ENCODE measurements around the gene SUN5.

Gene SUN5

GRCh38 chr20:33000802-33001466 is 3.3 kb downstream of the SUN5 start:
- DNase-seq (ENCODE audit: insufficient read length, low spot score) = no peak
- FAIRE-seq = no peak

- FAIRE-seq (no peak), DNase-seq (ENCODE audit: insufficient read length, low spot score) (no peak)
Measured at GRCh38 chr20:32999603-33000250, 4.5 kb downstream of the SUN5 start.

- FAIRE-seq = no peak
- DNase-seq (ENCODE audit: insufficient read length, low spot score) = no peak
Measured at GRCh38 chr20:32997431-32997830, 6.8 kb downstream of the SUN5 start.

GRCh38 chr20:32995802-32996201 is 8.4 kb downstream of the SUN5 start:
- DNase-seq (ENCODE audit: insufficient read length, low spot score) (no peak), FAIRE-seq (no peak)

- FAIRE-seq (no peak), DNase-seq (ENCODE audit: insufficient read length, low spot score) (no peak)
Measured at GRCh38 chr20:32993496-32994050, 10.7 kb downstream of the SUN5 start.

- FAIRE-seq = no peak
- no peak for DNase-seq (ENCODE audit: insufficient read length, low spot score)
Measured at GRCh38 chr20:32991792-32992641, 12.2 kb downstream of the SUN5 start.

GRCh38 chr20:32991383-32991782 is 12.8 kb downstream of the SUN5 start:
- no peak for DNase-seq (ENCODE audit: insufficient read length, low spot score)
- FAIRE-seq = no peak

GRCh38 chr20:32990426-32990825 is 13.8 kb downstream of the SUN5 start:
- no peak for FAIRE-seq
- DNase-seq (ENCODE audit: insufficient read length, low spot score) = no peak

- DNase-seq (ENCODE audit: insufficient read length, low spot score) (no peak), FAIRE-seq (no peak)
Measured at GRCh38 chr20:32989507-32990283, 14.5 kb downstream of the SUN5 start.

- FAIRE-seq (no peak), DNase-seq (ENCODE audit: insufficient read length, low spot score) (no peak)
Measured at GRCh38 chr20:32988008-32988407, 16.2 kb downstream of the SUN5 start.

GRCh38 chr20:32987044-32987825 is 17.0 kb downstream of the SUN5 start:
- DNase-seq (ENCODE audit: insufficient read length, low spot score) = no peak
- FAIRE-seq = no peak

GRCh38 chr20:32986331-32986966 is 17.8 kb downstream of the SUN5 start:
- FAIRE-seq (no peak), DNase-seq (ENCODE audit: insufficient read length, low spot score) (no peak)

- DNase-seq (ENCODE audit: insufficient read length, low spot score) (no peak), FAIRE-seq (no peak)
Measured at GRCh38 chr20:32985596-32985995, 18.6 kb downstream of the SUN5 start.

GRCh38 chr20:32984631-32985354 is 19.4 kb downstream of the SUN5 start:
- DNase-seq (ENCODE audit: insufficient read length, low spot score) = no peak
- FAIRE-seq = no peak

GRCh38 chr20:32984196-32984595 is 20.0 kb downstream of the SUN5 start:
- FAIRE-seq = no peak
- no peak for DNase-seq (ENCODE audit: insufficient read length, low spot score)

GRCh38 chr20:32983459-32984112 is 20.6 kb downstream of the SUN5 start:
- FAIRE-seq = no peak
- no peak for DNase-seq (ENCODE audit: insufficient read length, low spot score)

GRCh38 chr20:32982617-32983458 is 21.4 kb downstream of the SUN5 start:
- DNase-seq (ENCODE audit: insufficient read length, low spot score) = no peak
- FAIRE-seq = no peak
